Upper lobe of right lung (tissue), 1 donor: ENCODE measurements around the gene NUBP2. TPM values are rescaled to one million over a fixed set of nuclear protein-coding genes. Genes with fewer than 3 reads are reported as not detected.
A peak's percentile ranks its signal among the peaks of the same experiment; 100 is the strongest.

Experiments
- ATAC-seq: fragments of 200-7000 bp; cut with Tn5 transposase; one replicate; pipeline ENCODE4 v1.9.1; 2020; ENCODE audit warnings: mild to moderate bottlenecking, moderate library complexity
- DNase-seq: peaks from one replicate; pipeline ENCODE4 v3.0.0-alpha.2; 2020
- H3K27ac ChIP-seq: fragments of 200-600 bp; one replicate; pipeline ENCODE4 v1.8.0; 2022
- H3K27me3 ChIP-seq: fragments of 200-600 bp; one replicate; pipeline ENCODE4 v1.8.0; 2022; ENCODE audit warnings: mild to moderate bottlenecking
- H3K36me3 ChIP-seq: fragments of 200-600 bp; one replicate; pipeline ENCODE4 v1.8.0; 2022
- H3K4me1 ChIP-seq: fragments of 200-600 bp; one replicate; pipeline ENCODE4 v1.8.0; 2022
- H3K4me3 ChIP-seq: fragments of 200-600 bp; one replicate; pipeline ENCODE4 v1.8.0; 2022; ENCODE audit warnings: mild to moderate bottlenecking
- H3K9me3 ChIP-seq: fragments of 200-600 bp; one replicate; pipeline ENCODE4 v1.8.0; 2022
- intact Hi-C: fragments of 100-400 bp; cut with DNase I; formaldehyde crosslinking; loops from one replicate; pipeline ENCODE4 v1.11.0; 2022
- total RNA-seq: library from RNA; stranded (reverse); fragmentation: NEBNext Ultra II Directional; extraction: Animal tissue kit (Norgen Biotek cat#: 25700); gene quantifications from one replicate; pipeline ENCODE4 v1.2.1, GENCODE V29; 2021
- TF ChIP-seq, protein P1 (sequence below): fragments of 200-600 bp; IDR thresholded peaks from one replicate; pipeline ENCODE4 v1.8.0; 2022; ENCODE audit warnings: antibody characterized with exemption
- donor health status: DM: no; HTN: yes; CAD: no; lungs with severe emphysema.

The NUBP2 gene
- total RNA-seq, 1 donor from 2014 or later, result 38.9 TPM

DNA sequence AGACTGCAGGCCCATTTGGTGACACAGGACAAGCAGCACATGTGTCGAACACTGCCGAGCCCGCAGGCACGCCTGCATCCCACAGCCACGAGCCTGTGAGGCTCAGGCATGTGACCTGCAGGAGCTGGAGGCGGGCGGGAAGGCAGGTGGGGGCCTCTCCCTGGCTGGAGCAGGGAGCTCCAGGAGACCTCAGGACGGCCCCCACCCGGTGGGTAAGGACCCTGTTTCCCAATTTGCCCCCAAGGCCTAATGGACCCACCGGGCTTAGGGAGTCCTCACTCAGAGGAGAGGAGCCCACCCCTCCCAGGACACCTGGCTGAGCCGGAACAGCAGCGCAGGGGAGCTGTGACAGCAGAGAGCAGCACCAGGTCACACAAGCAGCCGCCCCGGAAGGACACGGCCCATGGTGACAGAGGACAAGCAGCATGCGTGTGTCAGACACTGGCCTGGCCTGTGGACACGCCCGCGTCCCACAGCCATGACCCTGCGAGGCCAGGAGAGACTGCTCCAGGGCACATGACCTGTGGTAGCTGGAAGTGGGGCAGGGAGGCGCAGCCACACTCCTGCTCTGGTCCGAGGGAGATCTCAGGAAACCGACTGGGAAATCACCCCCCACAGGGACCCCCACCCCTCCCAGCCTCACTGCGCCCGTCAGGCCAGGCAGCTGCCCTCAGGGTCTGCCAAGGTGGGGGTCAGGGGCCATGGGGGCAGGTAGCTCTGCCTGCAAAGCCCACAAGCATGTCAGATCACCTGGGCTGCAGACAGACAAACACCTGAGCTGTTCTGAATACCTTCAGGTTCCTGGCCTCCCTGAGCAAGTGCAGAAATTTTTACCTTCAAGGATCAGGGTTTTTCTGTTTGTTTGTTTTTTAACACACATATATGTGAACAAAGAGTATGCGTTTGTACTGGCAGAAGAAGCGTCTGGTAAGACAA, 2.8 kb upstream of the NUBP2 start:
- ATAC-seq, result no peak
- H3K9me3 ChIP-seq, result no peaks in the 10 kb centered on the region
- peaks cover 17% of the 10 kb centered on the region for H3K4me1 ChIP-seq
- TF ChIP-seq, protein P1, sequence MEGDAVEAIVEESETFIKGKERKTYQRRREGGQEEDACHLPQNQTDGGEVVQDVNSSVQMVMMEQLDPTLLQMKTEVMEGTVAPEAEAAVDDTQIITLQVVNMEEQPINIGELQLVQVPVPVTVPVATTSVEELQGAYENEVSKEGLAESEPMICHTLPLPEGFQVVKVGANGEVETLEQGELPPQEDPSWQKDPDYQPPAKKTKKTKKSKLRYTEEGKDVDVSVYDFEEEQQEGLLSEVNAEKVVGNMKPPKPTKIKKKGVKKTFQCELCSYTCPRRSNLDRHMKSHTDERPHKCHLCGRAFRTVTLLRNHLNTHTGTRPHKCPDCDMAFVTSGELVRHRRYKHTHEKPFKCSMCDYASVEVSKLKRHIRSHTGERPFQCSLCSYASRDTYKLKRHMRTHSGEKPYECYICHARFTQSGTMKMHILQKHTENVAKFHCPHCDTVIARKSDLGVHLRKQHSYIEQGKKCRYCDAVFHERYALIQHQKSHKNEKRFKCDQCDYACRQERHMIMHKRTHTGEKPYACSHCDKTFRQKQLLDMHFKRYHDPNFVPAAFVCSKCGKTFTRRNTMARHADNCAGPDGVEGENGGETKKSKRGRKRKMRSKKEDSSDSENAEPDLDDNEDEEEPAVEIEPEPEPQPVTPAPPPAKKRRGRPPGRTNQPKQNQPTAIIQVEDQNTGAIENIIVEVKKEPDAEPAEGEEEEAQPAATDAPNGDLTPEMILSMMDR, result no peak
- intact Hi-C loops, result no loop called here
- no peak for DNase-seq
- H3K27ac ChIP-seq, result no peak overlapping the region
- H3K4me3 ChIP-seq, result no peak overlapping the region
- H3K27me3 ChIP-seq, result no peaks in the 10 kb centered on the region
- H3K36me3 ChIP-seq, result peaks cover 32% of the 10 kb centered on the region

DNA sequence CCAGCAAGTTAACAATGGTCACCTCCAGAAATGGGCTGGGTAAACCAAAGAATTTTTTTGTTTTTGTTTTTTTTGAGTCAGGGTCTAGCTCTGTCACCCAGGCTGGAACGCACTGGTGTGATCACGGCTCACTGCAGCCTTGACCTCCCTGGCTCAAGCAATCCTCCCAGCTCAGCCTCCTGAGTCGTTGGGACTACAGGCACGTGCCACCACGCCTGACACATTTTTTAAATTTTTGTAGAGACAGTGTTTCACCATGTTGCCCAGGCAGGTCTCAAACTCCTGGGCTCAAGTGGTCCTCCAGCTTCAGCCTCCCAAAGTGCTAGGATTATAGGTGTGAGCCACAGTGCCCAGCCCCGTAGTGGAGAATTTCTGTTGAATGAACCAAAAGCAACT, 2.1 kb upstream of the NUBP2 start:
- no peak overlapping the region for H3K4me3 ChIP-seq
- no peaks in the 10 kb centered on the region for H3K27me3 ChIP-seq
- peaks cover 32% of the 10 kb centered on the region for H3K36me3 ChIP-seq
- H3K9me3 ChIP-seq, result no peaks in the 10 kb centered on the region
- TF ChIP-seq, protein P1, result no peak
- no peak for DNase-seq
- intact Hi-C loops, result no loop called here
- no peak overlapping the region for H3K27ac ChIP-seq
- peaks cover 17% of the 10 kb centered on the region for H3K4me1 ChIP-seq
- no peak for ATAC-seq

DNA sequence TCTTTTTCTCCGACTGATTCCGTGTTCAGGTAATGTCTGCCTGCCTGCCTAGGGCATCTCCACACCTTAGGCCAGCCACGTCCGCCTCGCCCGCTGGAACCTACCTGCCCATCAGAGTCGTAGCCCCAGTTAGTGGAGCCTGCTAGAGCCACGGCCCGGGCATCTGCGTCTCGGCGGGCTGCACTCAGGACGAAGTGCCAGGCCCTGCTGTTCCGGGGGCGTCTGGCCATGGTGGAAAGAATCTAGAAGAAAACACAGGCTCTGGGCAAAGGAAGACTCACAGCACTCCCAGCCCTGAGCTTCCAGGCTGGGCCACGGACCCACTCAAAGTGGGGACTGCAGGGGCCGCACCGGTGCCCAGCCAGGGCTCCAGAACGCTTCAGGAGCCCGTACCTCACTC, 1.5 kb upstream of the NUBP2 start:
- DNase-seq, result no peak
- H3K27ac ChIP-seq, result no peak overlapping the region
- H3K4me1 ChIP-seq, result peaks cover 17% of the 10 kb centered on the region
- peaks cover 31% of the 10 kb centered on the region for H3K36me3 ChIP-seq
- no peak for ATAC-seq
- peak overlapping the region; percentile 80 for H3K4me3 ChIP-seq
- TF ChIP-seq, protein P1, result no peak
- H3K9me3 ChIP-seq, result no peaks in the 10 kb centered on the region
- intact Hi-C loops, result no loop called here
- H3K27me3 ChIP-seq, result no peaks in the 10 kb centered on the region

DNA sequence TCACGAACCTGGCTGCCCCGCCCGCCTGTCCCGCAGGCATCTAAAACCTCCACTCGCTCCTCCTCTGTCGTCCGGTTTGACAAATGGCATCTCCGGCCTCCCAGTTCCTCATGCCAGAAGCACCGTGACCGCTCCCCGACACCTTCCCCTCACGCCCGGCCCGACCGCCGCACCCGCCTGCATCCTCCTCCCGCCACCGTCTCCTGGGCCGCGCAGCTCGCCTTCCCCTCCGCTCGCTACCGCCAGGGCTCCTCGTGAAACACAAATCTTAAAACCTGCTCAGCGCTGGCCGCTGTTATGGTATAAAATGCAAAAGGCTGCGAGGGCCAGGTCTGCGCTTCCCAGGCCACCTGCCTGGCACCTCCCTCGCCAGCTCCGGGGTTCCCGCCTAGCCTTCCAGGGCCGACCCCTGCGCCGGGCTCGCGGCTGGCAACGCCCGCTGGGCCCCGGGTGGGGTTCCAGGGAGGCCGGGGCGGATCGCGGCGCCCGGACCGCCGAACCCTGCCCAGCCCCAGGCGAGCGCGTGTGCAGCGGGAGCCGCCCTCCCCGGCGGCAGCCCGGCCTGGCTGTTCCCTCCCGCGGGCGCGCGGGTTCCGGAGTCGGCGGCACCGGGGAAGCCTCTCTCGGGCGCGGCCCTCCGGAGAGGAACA, 877 bp upstream of the NUBP2 start:
- peak overlapping the region; percentile 80 for H3K4me3 ChIP-seq
- ATAC-seq (peak; percentile 21), DNase-seq (no peak)
- TF ChIP-seq, protein P1, result no peak
- H3K4me1 ChIP-seq, result peaks cover 17% of the 10 kb centered on the region
- peak overlapping the region; percentile 85 for H3K27ac ChIP-seq
- H3K9me3 ChIP-seq, result no peaks in the 10 kb centered on the region
- H3K36me3 ChIP-seq, result peaks cover 29% of the 10 kb centered on the region
- H3K27me3 ChIP-seq, result no peaks in the 10 kb centered on the region
- intact Hi-C loops, result no loop called here

DNA sequence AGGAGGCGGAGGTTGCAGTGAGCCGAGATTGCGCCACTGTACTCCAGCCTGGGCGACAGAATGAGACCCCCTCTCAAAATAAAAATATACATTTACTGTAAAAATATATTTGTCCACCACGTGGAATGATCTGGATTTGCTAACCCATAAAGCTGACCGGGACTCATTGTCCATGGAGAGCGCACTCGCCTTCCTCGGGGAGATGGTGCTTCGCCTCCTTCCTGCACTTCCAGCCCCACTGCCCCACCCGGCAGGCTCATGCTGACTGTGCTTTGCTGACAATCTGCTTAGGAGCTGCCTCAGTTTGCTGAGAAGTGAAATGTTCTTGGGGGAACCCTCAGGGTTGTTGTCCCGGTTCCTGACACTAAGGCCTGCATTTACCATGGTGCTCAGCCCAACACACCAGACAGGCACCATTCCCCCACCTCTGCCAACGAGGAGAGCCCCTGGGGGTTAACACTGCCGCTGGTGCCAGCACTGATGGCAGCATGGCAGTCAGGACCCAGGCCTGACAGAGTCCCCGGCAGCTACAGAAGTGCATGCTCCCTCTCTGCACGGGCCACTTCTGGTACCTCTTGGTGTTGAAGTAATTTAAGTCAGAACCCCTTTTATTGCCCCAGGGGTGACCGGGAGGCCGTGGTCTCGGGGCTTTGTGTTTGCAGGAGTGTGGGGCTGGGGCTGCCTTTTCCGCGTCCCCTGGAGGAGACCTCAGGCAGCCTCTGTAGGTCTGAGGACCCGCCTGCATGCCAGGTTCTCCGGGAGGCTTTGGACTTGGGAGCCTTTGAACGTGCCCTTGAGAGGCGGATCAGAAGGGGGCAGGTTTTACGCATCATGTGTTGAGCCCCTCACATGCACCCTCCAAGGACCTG, 2.5 kb downstream of the NUBP2 start:
- Histone ChIP-seq H3K9me3 (no peaks in the 10 kb centered on the region), H3K36me3 (peaks cover 31% of the 10 kb centered on the region), H3K27me3 (no peaks in the 10 kb centered on the region), H3K4me3 (no peak overlapping the region), H3K27ac (no peak overlapping the region), H3K4me1 (peaks cover 17% of the 10 kb centered on the region)
- intact Hi-C loops, result no loop called here
- DNase-seq (no peak), ATAC-seq (no peak)
- TF ChIP-seq, protein P1, result no peak
